SK-N-SH treated with all-trans-retinoic acid at 6 μM for 48 hours (cell line): ENCODE data around the gene CABP7.

ENCODE experiments used
- ATAC-seq: fragments of 200-7000 bp; cut with Tn5 transposase; 3 replicates; pipeline ENCODE4 v1.9.1; 2020; ENCODE audit warnings: mild to moderate bottlenecking, moderate library complexity
- ARNTL ChIP-seq: fragments of 450-650 bp; formaldehyde crosslinking; IDR thresholded peaks from 2 replicates; pipeline ENCODE4 v1.5.0; 2020; ENCODE audit warnings: low read depth, mild to moderate bottlenecking, moderate library complexity, borderline replicate concordance
- BACH2 ChIP-seq: fragments of 250-450 bp; sonication (Bioruptor Pico); IDR thresholded peaks from 2 replicates; pipeline ENCODE4 v1.9.0; 2021; ENCODE audit warnings: mild to moderate bottlenecking, borderline replicate concordance
- CREB5 ChIP-seq: fragments of 250-450 bp; sonication (Bioruptor Pico); IDR thresholded peaks from 2 replicates; pipeline ENCODE4 v1.5.1; 2020; ENCODE audit warnings: low read depth, mild to moderate bottlenecking, moderate library complexity
- CSDC2 ChIP-seq: fragments of 250-450 bp; sonication (Bioruptor Pico); IDR thresholded peaks from 2 replicates; pipeline ENCODE4 v1.5.0; 2020; ENCODE audit warnings: mild to moderate bottlenecking, moderate library complexity
- CSRNP3 ChIP-seq: fragments of 250-450 bp; sonication (Bioruptor Pico); IDR thresholded peaks from 2 replicates; pipeline ENCODE4 v1.5.1; 2021; ENCODE audit warnings: mild to moderate bottlenecking, moderate library complexity
- ESRRG ChIP-seq: fragments of 250-450 bp; sonication (Bioruptor Pico); IDR thresholded peaks from 2 replicates; pipeline ENCODE4 v1.6.1; 2021; ENCODE audit warnings: mild to moderate bottlenecking
- GLIS3 ChIP-seq: fragments of 250-450 bp; sonication (Bioruptor Pico); IDR thresholded peaks from 2 replicates; pipeline ENCODE4 v1.5.0; 2020; ENCODE audit warnings: mild to moderate bottlenecking, moderate library complexity
- ISL1 ChIP-seq: fragments of 250-450 bp; sonication (Bioruptor Pico); IDR thresholded peaks from 2 replicates; pipeline ENCODE4 v2.1.2; 2022; ENCODE audit warnings: mild to moderate bottlenecking, moderate library complexity
- OSR1 ChIP-seq: fragments of 250-450 bp; sonication (Bioruptor Pico); IDR thresholded peaks from 2 replicates; pipeline ENCODE4 v1.8.0; 2022; ENCODE audit warnings: moderate library complexity, mild to moderate bottlenecking, inconsistent platforms
- PPARA ChIP-seq: fragments of 250-450 bp; sonication (Bioruptor Pico); IDR thresholded peaks from 2 replicates; pipeline ENCODE4 v1.5.0; 2020; ENCODE audit warnings: mild to moderate bottlenecking, borderline replicate concordance
- RARB ChIP-seq: fragments of 250-450 bp; sonication (Bioruptor Pico); IDR thresholded peaks from 2 replicates; pipeline ENCODE4 v1.8.0; 2021; ENCODE audit warnings: mild to moderate bottlenecking, moderate library complexity
- SNAI2 ChIP-seq: fragments of 250-450 bp; sonication (Bioruptor Pico); IDR thresholded peaks from 2 replicates; pipeline ENCODE4 v1.5.0; 2020; ENCODE audit warnings: mild to moderate bottlenecking, moderate library complexity
- TCF4 ChIP-seq: fragments of 250-450 bp; sonication (Bioruptor Pico); IDR thresholded peaks from 2 replicates; pipeline ENCODE4 v1.8.0; 2021; ENCODE audit warnings: mild to moderate bottlenecking, moderate library complexity, borderline replicate concordance
- TOX ChIP-seq: fragments of 250-450 bp; sonication (Bioruptor Pico); IDR thresholded peaks from 2 replicates; pipeline ENCODE4 v1.8.0; 2021; ENCODE audit warnings: mild to moderate bottlenecking, moderate library complexity, borderline replicate concordance
- ZC3H10 ChIP-seq: fragments of 250-450 bp; sonication (Bioruptor Pico); IDR thresholded peaks from 2 replicates; pipeline ENCODE4 v1.5.1; 2021; ENCODE audit warnings: mild to moderate bottlenecking, moderate library complexity
- ZFP3 ChIP-seq: fragments of 250-450 bp; sonication (Bioruptor Pico); IDR thresholded peaks from 2 replicates; pipeline ENCODE4 v1.5.0; 2020; ENCODE audit warnings: mild to moderate bottlenecking, moderate library complexity
- ZFP30 ChIP-seq: fragments of 450-650 bp; formaldehyde crosslinking; IDR thresholded peaks from 2 replicates; pipeline ENCODE4 v1.5.0; 2022; ENCODE audit warnings: mild to moderate bottlenecking, moderate library complexity
- ZNF8 ChIP-seq: fragments of 450-650 bp; formaldehyde crosslinking; IDR thresholded peaks from 2 replicates; pipeline ENCODE4 v1.5.0; 2020; ENCODE audit warnings: mild to moderate bottlenecking, moderate library complexity
- TF ChIP-seq, protein P1 (sequence below): fragments of 250-450 bp; sonication (Bioruptor Pico); IDR thresholded peaks from 2 replicates; pipeline ENCODE4 v1.5.0; 2020; ENCODE audit warnings: mild to moderate bottlenecking, moderate library complexity
- TF ChIP-seq, protein P2 (sequence below): fragments of 250-450 bp; sonication (Bioruptor Pico); IDR thresholded peaks from 2 replicates; pipeline ENCODE4 v1.8.0; 2020; ENCODE audit warnings: mild to moderate bottlenecking, moderate library complexity, borderline replicate concordance
- TF ChIP-seq, protein P3 (sequence below): fragments of 250-450 bp; sonication (Bioruptor Pico); IDR thresholded peaks from 2 replicates; pipeline ENCODE4 v1.8.0; 2021; ENCODE audit warnings: low read depth, mild to moderate bottlenecking, moderate library complexity, borderline replicate concordance

CABP7 gene

GRCh38 chr22:29737251-29738117 lies 17.7 kb downstream of the CABP7 start:
- TF ChIP-seq ARNTL (CRISPR knock-in tag): no peak
- no peak for TF ChIP-seq ZFP30
- TF ChIP-seq GLIS3: no peak
- TF ChIP-seq CSDC2: no peak
- no peak for TF ChIP-seq TOX (CRISPR knock-in tag)
- no peak for TF ChIP-seq ZC3H10 (CRISPR knock-in tag)
- TF ChIP-seq CSRNP3 (CRISPR knock-in tag): no peak
- TF ChIP-seq, protein P1, sequence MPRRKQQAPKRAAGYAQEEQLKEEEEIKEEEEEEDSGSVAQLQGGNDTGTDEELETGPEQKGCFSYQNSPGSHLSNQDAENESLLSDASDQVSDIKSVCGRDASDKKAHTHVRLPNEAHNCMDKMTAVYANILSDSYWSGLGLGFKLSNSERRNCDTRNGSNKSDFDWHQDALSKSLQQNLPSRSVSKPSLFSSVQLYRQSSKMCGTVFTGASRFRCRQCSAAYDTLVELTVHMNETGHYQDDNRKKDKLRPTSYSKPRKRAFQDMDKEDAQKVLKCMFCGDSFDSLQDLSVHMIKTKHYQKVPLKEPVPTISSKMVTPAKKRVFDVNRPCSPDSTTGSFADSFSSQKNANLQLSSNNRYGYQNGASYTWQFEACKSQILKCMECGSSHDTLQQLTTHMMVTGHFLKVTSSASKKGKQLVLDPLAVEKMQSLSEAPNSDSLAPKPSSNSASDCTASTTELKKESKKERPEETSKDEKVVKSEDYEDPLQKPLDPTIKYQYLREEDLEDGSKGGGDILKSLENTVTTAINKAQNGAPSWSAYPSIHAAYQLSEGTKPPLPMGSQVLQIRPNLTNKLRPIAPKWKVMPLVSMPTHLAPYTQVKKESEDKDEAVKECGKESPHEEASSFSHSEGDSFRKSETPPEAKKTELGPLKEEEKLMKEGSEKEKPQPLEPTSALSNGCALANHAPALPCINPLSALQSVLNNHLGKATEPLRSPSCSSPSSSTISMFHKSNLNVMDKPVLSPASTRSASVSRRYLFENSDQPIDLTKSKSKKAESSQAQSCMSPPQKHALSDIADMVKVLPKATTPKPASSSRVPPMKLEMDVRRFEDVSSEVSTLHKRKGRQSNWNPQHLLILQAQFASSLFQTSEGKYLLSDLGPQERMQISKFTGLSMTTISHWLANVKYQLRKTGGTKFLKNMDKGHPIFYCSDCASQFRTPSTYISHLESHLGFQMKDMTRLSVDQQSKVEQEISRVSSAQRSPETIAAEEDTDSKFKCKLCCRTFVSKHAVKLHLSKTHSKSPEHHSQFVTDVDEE (CRISPR knock-in tag): no peak
- TF ChIP-seq CREB5 (CRISPR knock-in tag): no peak
- TF ChIP-seq, protein P2, sequence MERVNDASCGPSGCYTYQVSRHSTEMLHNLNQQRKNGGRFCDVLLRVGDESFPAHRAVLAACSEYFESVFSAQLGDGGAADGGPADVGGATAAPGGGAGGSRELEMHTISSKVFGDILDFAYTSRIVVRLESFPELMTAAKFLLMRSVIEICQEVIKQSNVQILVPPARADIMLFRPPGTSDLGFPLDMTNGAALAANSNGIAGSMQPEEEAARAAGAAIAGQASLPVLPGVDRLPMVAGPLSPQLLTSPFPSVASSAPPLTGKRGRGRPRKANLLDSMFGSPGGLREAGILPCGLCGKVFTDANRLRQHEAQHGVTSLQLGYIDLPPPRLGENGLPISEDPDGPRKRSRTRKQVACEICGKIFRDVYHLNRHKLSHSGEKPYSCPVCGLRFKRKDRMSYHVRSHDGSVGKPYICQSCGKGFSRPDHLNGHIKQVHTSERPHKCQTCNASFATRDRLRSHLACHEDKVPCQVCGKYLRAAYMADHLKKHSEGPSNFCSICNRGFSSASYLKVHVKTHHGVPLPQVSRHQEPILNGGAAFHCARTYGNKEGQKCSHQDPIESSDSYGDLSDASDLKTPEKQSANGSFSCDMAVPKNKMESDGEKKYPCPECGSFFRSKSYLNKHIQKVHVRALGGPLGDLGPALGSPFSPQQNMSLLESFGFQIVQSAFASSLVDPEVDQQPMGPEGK (CRISPR knock-in tag): no peak
- TF ChIP-seq ISL1: no peak
- no peak for TF ChIP-seq ESRRG

DNA sequence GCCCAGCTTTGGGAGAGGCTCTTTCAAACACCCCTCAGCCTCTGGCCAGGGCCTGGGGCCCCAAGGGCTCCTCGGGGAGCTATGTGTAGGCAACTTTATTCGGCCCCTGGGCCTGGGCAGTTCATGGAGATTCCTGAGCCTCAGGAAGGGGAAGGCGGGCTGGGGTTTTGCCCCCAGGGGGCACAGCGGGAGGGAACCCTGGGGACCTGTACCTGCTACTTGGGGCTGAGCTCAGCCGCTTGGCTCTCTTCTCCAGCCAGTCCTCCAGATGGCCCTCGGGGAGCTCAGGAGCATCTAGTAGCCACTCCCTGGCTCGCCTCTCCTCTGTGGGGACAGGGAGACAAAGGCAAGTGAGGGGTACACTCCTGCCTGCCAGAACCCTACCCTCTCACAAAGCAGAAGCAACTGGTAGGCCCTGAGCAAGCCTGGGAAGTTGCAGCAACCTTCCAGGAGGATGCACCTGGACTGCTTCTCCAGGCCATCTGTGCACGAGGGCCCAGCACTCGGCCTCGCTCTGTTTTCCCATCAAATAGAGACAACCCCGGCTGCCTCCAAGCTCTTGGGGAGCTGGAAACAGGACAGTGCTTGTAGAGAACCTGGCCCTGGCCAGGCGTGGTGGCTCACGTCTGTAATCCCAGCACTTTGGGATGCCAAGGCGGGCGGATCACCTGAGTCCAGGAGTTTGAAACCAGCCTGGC lies 18.5 kb downstream of the CABP7 start:
- ATAC-seq: no peak

More at GRCh38 chr22:29737251-29738117, 17.7 kb downstream of the CABP7 start:
- ATAC-seq: no peak

DNA sequence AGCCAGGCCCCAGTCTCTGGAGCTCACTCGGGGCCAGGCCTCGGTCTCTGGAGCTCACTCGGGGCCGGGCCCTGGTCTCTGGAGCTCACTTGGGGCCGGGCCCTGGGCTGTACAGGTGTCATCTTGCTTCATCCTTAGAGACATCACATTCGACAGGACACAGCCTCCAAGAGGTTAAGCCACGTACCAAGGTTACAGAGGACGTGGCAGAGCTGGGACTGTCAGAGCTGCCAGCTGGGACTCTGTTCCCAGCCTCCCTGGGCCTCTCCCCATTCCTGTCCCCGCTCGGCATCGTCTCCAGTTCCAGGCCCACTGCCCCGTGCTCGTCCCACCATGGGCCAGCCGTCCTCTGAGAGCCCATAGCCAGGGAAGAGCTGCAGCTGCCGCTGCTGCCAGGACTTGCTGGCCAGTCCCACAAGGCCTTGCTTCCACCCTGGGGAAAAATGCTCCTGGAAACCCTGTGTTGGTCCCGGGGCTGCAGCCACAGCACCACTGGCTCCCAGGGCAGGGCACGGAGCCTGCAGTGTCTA lies 19.6 kb downstream of the CABP7 start:
- ATAC-seq: no peak
- TF ChIP-seq ESRRG (no peak), PPARA (CRISPR knock-in tag) (no peak), TCF4 (CRISPR knock-in tag) (no peak), ZNF8 (CRISPR knock-in tag) (no peak), SNAI2 (CRISPR knock-in tag) (no peak), OSR1 (CRISPR knock-in tag) (no peak), CSRNP3 (CRISPR knock-in tag) (no peak), BACH2 (no peak), TOX (CRISPR knock-in tag) (no peak)
- TF ChIP-seq, protein P3, sequence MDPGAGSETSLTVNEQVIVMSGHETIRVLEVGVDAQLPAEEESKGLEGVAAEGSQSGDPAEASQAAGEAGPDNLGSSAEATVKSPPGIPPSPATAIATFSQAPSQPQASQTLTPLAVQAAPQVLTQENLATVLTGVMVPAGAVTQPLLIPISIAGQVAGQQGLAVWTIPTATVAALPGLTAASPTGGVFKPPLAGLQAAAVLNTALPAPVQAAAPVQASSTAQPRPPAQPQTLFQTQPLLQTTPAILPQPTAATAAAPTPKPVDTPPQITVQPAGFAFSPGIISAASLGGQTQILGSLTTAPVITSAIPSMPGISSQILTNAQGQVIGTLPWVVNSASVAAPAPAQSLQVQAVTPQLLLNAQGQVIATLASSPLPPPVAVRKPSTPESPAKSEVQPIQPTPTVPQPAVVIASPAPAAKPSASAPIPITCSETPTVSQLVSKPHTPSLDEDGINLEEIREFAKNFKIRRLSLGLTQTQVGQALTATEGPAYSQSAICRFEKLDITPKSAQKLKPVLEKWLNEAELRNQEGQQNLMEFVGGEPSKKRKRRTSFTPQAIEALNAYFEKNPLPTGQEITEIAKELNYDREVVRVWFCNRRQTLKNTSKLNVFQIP (CRISPR knock-in tag): no peak

More for the DNA sequence above, 18.5 kb downstream of the CABP7 start:
- no peak for TF ChIP-seq RARB
- no peak for TF ChIP-seq ZC3H10 (CRISPR knock-in tag)
- TF ChIP-seq PPARA (CRISPR knock-in tag): no peak
- no peak for TF ChIP-seq ZNF8 (CRISPR knock-in tag)
- no peak for TF ChIP-seq SNAI2 (CRISPR knock-in tag)
- no peak for TF ChIP-seq ISL1
- TF ChIP-seq ZFP3 (CRISPR knock-in tag): no peak
- TF ChIP-seq, protein P2 (CRISPR knock-in tag): no peak
- TF ChIP-seq ZFP30: no peak
- no peak for TF ChIP-seq BACH2
- TF ChIP-seq TOX (CRISPR knock-in tag): no peak
